ENCODE data around the gene RNF167. TPM values are rescaled to one million over a fixed set of nuclear protein-coding genes. Genes with fewer than 3 reads are reported as not detected.

RNF167 gene
- total RNA-seq, 1 experiment from 2014 or later = 135 TPM

GRCh38 chr17:4897198-4897687 is 42.8 kb upstream of the RNF167 start:
- DNase-seq = no peak
- no peak overlapping the region for H2AFZ ChIP-seq
- BruUV-seq (replicated peaks) = TSS peak; percentile 16
- H3K36me3 ChIP-seq (ENCODE audit: low read depth) = no peaks in the 10 kb centered on the region
- H3F3A ChIP-seq (ENCODE audit: insufficient read depth, low read depth) = peaks cover 18% of the 10 kb centered on the region; the same call in 1 of the 2 replicates
- H3K4me3 ChIP-seq = no peak overlapping the region
- H3K79me2 ChIP-seq (ENCODE audit: low read depth) = no peaks in the 10 kb centered on the region
- H3K9me3 ChIP-seq (ENCODE audit: insufficient read depth, low read depth) = no peaks in the 10 kb centered on the region
- H4K20me1 ChIP-seq (ENCODE audit: insufficient read depth) = no peaks in the 10 kb centered on the region
- H3K27ac ChIP-seq = no peak overlapping the region
- H3K4me2 ChIP-seq = no peak overlapping the region
- no peaks in the 10 kb centered on the region for H3K9me2 ChIP-seq (ENCODE audit: insufficient read depth)
- no peak for TF ChIP-seq EZH2 (IDR thresholded peaks at IDR 0.05; ENCODE audit: low read depth)
- TF ChIP-seq CTCF (conservative IDR thresholded peaks at IDR 0.05) = no peak
- intact Hi-C loops (cut with micrococcal nuclease; ENCODE audit: unreplicated experiment) = no loop called here
- ChIA-PET POLR2A (ENCODE audit: unreplicated experiment) (interaction anchor here (1.2 kb wide), 1 partner anchor 159 kb away, joined by 4 read pairs; no protein-coding TSS in a partner anchor), CTCF (no interaction called here)
- H3K27me3 ChIP-seq (ENCODE audit: insufficient read depth, low read depth) = no peaks in the 10 kb centered on the region
- no peaks in the 10 kb centered on the region for H3K4me1 ChIP-seq (replicated peaks; ENCODE audit: insufficient read depth)

GRCh38 chr17:4897785-4898184 is 42.3 kb upstream of the RNF167 start:
- Histone ChIP-seq H3K27me3 (ENCODE audit: insufficient read depth, low read depth) (no peaks in the 10 kb centered on the region), H3K36me3 (ENCODE audit: low read depth) (no peaks in the 10 kb centered on the region), H3K27ac (no peak overlapping the region), H3K4me3 (no peak overlapping the region), H3K4me2 (no peak overlapping the region), H2AFZ (no peak overlapping the region), H3K9me2 (ENCODE audit: insufficient read depth) (no peaks in the 10 kb centered on the region), H3F3A (ENCODE audit: insufficient read depth, low read depth) (peaks cover 23% of the 10 kb centered on the region; the same call in 1 of the 2 replicates), H3K9me3 (ENCODE audit: insufficient read depth, low read depth) (no peaks in the 10 kb centered on the region), H4K20me1 (ENCODE audit: insufficient read depth) (no peaks in the 10 kb centered on the region), H3K4me1 (replicated peaks; ENCODE audit: insufficient read depth) (peaks cover 3% of the 10 kb centered on the region), H3K79me2 (ENCODE audit: low read depth) (no peaks in the 10 kb centered on the region)
- ChIA-PET CTCF (no interaction called here), POLR2A (ENCODE audit: unreplicated experiment) (interaction anchor here (1.2 kb wide), 1 partner anchor 160 kb away, joined by 4 read pairs; no protein-coding TSS in a partner anchor)
- TF ChIP-seq CTCF (conservative IDR thresholded peaks at IDR 0.05) = no peak
- no peak for TF ChIP-seq EZH2 (IDR thresholded peaks at IDR 0.05; ENCODE audit: low read depth)
- intact Hi-C loops (cut with micrococcal nuclease; ENCODE audit: unreplicated experiment) = no loop called here
- no peak for DNase-seq
- no TSS peak for BruUV-seq (replicated peaks)

- Histone ChIP-seq H3K27ac (no peak overlapping the region; the same call in 1 of the 2 replicates), H3K9me3 (ENCODE audit: insufficient read depth, low read depth) (no peaks in the 10 kb centered on the region), H3K4me2 (no peak overlapping the region), H4K20me1 (ENCODE audit: insufficient read depth) (no peaks in the 10 kb centered on the region), H2AFZ (no peak overlapping the region), H3K27me3 (ENCODE audit: insufficient read depth, low read depth) (no peaks in the 10 kb centered on the region), H3K9me2 (ENCODE audit: insufficient read depth) (no peaks in the 10 kb centered on the region), H3K79me2 (ENCODE audit: low read depth) (no peaks in the 10 kb centered on the region), H3K36me3 (ENCODE audit: low read depth) (no peaks in the 10 kb centered on the region), H3K4me1 (replicated peaks; ENCODE audit: insufficient read depth) (peaks cover 9% of the 10 kb centered on the region), H3K4me3 (no peak overlapping the region), H3F3A (ENCODE audit: insufficient read depth, low read depth) (peaks cover 29% of the 10 kb centered on the region; the same call in 1 of the 2 replicates)
- BruUV-seq (replicated peaks) = no TSS peak
- no peak for DNase-seq
- CTCF ChIA-PET = no interaction called here
- TF ChIP-seq CTCF (conservative IDR thresholded peaks at IDR 0.05) = no peak
- no peak for TF ChIP-seq EZH2 (IDR thresholded peaks at IDR 0.05; ENCODE audit: low read depth)
- POLR2A ChIA-PET (ENCODE audit: unreplicated experiment) = no interaction called here
- intact Hi-C loops (cut with micrococcal nuclease; ENCODE audit: unreplicated experiment) = no loop called here
Measured at GRCh38 chr17:4898351-4898750, 41.7 kb upstream of the RNF167 start.
